HG03066 (cell line): ENCODE measurements around the gene NT5DC1.

Source experiments
- ATAC-seq: cut with Tn5 transposase; IDR thresholded peaks from one replicate; pipeline ENCODE4 v1.9.1; 2021; ENCODE audit warnings: low read depth; ENCODE audit not compliant: unreplicated experiment

The NT5DC1 gene

GRCh38 chr6:116180375-116180774 is 79.7 kb downstream of the NT5DC1 start:
- no peak for ATAC-seq

- ATAC-seq = no peak
Measured at GRCh38 chr6:116189472-116189871, 88.8 kb downstream of the NT5DC1 start.

- no peak for ATAC-seq
Measured at GRCh38 chr6:116190550-116190949, 89.9 kb downstream of the NT5DC1 start.

- ATAC-seq = no peak
Measured at GRCh38 chr6:116191881-116192280, 91.2 kb downstream of the NT5DC1 start.

- no peak for ATAC-seq
Measured at GRCh38 chr6:116192786-116193185, 92.1 kb downstream of the NT5DC1 start.

GRCh38 chr6:116196841-116197240 is 96.2 kb downstream of the NT5DC1 start:
- no peak for ATAC-seq

GRCh38 chr6:116200619-116201249 is 100.1 kb downstream of the NT5DC1 start:
- no peak for ATAC-seq

- no peak for ATAC-seq
Measured at GRCh38 chr6:116201538-116201937, 100.9 kb downstream of the NT5DC1 start.

- ATAC-seq = no peak
Measured at GRCh38 chr6:116205281-116205680, 104.6 kb downstream of the NT5DC1 start.

- ATAC-seq = no peak
Measured at GRCh38 chr6:116206231-116206903, 105.7 kb downstream of the NT5DC1 start.

GRCh38 chr6:116208056-116208785 is 107.6 kb downstream of the NT5DC1 start:
- ATAC-seq = no peak

GRCh38 chr6:116210316-116210715 is 109.7 kb downstream of the NT5DC1 start:
- no peak for ATAC-seq

- no peak for ATAC-seq
Measured at GRCh38 chr6:116210750-116211425, 110.2 kb downstream of the NT5DC1 start.

GRCh38 chr6:116214681-116215080 is 114.0 kb downstream of the NT5DC1 start:
- no peak for ATAC-seq

- ATAC-seq = no peak
Measured at GRCh38 chr6:116215414-116215813, 114.8 kb downstream of the NT5DC1 start.

- ATAC-seq = no peak
Measured at GRCh38 chr6:116217069-116217468, 116.4 kb downstream of the NT5DC1 start.

GRCh38 chr6:116218172-116218633 is 117.5 kb downstream of the NT5DC1 start:
- no peak for ATAC-seq

GRCh38 chr6:116218866-116219265 is 118.2 kb downstream of the NT5DC1 start:
- no peak for ATAC-seq

- no peak for ATAC-seq
Measured at GRCh38 chr6:116221067-116221466, 120.4 kb downstream of the NT5DC1 start.

GRCh38 chr6:116221911-116222310 is 121.3 kb downstream of the NT5DC1 start:
- ATAC-seq = no peak

- no peak for ATAC-seq
Measured at GRCh38 chr6:116223355-116223754, 122.7 kb downstream of the NT5DC1 start.
